ENCODE results near the gene PSMB4. TPM values are rescaled to one million over a fixed set of nuclear protein-coding genes. Genes with fewer than 3 reads are reported as not detected.

The PSMB4 gene
- total RNA-seq, 1 experiment from 2014 or later: 345 TPM

DNA sequence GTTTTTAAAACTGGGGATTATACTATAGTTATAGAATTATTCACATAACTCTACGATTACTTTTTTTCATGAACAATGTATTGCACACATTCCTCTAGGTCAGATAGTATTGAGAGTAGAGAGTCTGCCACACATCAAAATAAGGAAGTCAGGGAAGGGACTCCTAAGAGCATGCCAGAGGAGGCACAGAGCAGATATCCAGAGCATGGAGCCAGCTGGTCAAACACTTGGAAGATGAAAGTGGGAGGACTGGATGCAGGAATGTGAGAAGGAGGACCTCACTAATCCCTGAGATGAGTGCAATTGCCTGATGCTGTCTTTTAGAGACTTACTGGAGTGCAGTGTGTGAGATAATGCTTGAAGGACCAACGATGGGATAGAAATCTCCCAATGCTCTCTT is 42.7 kb upstream of the PSMB4 start:
- POLR2A ChIA-PET (ENCODE audit: unreplicated experiment): interaction anchor here (0.6 kb wide), 3 partner anchors 25 to 483 kb away, joined by 3 to 6 read pairs (median 5); partner anchors contain the start of gene C2CD4D
- Histone ChIP-seq H3K9me3 (ENCODE audit: insufficient read depth, low read depth) (no peaks in the 10 kb centered on the region), H3K4me3 (no peak overlapping the region), H3K4me2 (no peak overlapping the region), H4K20me1 (ENCODE audit: insufficient read depth) (no peaks in the 10 kb centered on the region), H3K9me2 (ENCODE audit: insufficient read depth) (no peaks in the 10 kb centered on the region), H3F3A (ENCODE audit: insufficient read depth, low read depth) (no peaks in the 10 kb centered on the region), H3K79me2 (ENCODE audit: low read depth) (no peaks in the 10 kb centered on the region), H2AFZ (no peak overlapping the region), H3K36me3 (ENCODE audit: low read depth) (no peaks in the 10 kb centered on the region), H3K27me3 (ENCODE audit: insufficient read depth, low read depth) (no peaks in the 10 kb centered on the region), H3K27ac (no peak overlapping the region), H3K4me1 (replicated peaks; ENCODE audit: insufficient read depth) (no peaks in the 10 kb centered on the region)
- no TSS peak for BruUV-seq (replicated peaks)
- intact Hi-C loops (cut with micrococcal nuclease; ENCODE audit: unreplicated experiment): no loop called here
- no peak for TF ChIP-seq EZH2 (IDR thresholded peaks at IDR 0.05; ENCODE audit: low read depth)
- TF ChIP-seq, protein P1, sequence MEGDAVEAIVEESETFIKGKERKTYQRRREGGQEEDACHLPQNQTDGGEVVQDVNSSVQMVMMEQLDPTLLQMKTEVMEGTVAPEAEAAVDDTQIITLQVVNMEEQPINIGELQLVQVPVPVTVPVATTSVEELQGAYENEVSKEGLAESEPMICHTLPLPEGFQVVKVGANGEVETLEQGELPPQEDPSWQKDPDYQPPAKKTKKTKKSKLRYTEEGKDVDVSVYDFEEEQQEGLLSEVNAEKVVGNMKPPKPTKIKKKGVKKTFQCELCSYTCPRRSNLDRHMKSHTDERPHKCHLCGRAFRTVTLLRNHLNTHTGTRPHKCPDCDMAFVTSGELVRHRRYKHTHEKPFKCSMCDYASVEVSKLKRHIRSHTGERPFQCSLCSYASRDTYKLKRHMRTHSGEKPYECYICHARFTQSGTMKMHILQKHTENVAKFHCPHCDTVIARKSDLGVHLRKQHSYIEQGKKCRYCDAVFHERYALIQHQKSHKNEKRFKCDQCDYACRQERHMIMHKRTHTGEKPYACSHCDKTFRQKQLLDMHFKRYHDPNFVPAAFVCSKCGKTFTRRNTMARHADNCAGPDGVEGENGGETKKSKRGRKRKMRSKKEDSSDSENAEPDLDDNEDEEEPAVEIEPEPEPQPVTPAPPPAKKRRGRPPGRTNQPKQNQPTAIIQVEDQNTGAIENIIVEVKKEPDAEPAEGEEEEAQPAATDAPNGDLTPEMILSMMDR (conservative IDR thresholded peaks at IDR 0.05): no peak
- DNase-seq: no peak
- CTCF ChIA-PET: interaction anchor here (1.0 kb wide), 1 partner anchor 25 kb away, joined by 3 read pairs; no protein-coding TSS in a partner anchor

GRCh38 chr1:151361883-151362282 is 37.5 kb upstream of the PSMB4 start:
- TF ChIP-seq, protein P1 (conservative IDR thresholded peaks at IDR 0.05): no peak
- TF ChIP-seq EZH2 (IDR thresholded peaks at IDR 0.05; ENCODE audit: low read depth): no peak
- no peaks in the 10 kb centered on the region for H3F3A ChIP-seq (ENCODE audit: insufficient read depth, low read depth)
- no peaks in the 10 kb centered on the region for H3K36me3 ChIP-seq (ENCODE audit: low read depth)
- intact Hi-C loops (cut with micrococcal nuclease; ENCODE audit: unreplicated experiment): no loop called here
- no peaks in the 10 kb centered on the region for H4K20me1 ChIP-seq (ENCODE audit: insufficient read depth)
- no peaks in the 10 kb centered on the region for H3K79me2 ChIP-seq (ENCODE audit: low read depth)
- no peaks in the 10 kb centered on the region for H3K4me1 ChIP-seq (replicated peaks; ENCODE audit: insufficient read depth)
- CTCF ChIA-PET: no interaction called here
- no peak overlapping the region for H2AFZ ChIP-seq
- no peaks in the 10 kb centered on the region for H3K27me3 ChIP-seq (ENCODE audit: insufficient read depth, low read depth)
- peaks cover 8% of the 10 kb centered on the region for H3K9me3 ChIP-seq (ENCODE audit: insufficient read depth, low read depth)
- H3K27ac ChIP-seq: no peak overlapping the region
- POLR2A ChIA-PET (ENCODE audit: unreplicated experiment): no interaction called here
- no peak overlapping the region for H3K4me3 ChIP-seq
- no peak overlapping the region for H3K4me2 ChIP-seq
- H3K9me2 ChIP-seq (ENCODE audit: insufficient read depth): no peaks in the 10 kb centered on the region
- no TSS peak for BruUV-seq (replicated peaks)
- no peak for DNase-seq

DNA sequence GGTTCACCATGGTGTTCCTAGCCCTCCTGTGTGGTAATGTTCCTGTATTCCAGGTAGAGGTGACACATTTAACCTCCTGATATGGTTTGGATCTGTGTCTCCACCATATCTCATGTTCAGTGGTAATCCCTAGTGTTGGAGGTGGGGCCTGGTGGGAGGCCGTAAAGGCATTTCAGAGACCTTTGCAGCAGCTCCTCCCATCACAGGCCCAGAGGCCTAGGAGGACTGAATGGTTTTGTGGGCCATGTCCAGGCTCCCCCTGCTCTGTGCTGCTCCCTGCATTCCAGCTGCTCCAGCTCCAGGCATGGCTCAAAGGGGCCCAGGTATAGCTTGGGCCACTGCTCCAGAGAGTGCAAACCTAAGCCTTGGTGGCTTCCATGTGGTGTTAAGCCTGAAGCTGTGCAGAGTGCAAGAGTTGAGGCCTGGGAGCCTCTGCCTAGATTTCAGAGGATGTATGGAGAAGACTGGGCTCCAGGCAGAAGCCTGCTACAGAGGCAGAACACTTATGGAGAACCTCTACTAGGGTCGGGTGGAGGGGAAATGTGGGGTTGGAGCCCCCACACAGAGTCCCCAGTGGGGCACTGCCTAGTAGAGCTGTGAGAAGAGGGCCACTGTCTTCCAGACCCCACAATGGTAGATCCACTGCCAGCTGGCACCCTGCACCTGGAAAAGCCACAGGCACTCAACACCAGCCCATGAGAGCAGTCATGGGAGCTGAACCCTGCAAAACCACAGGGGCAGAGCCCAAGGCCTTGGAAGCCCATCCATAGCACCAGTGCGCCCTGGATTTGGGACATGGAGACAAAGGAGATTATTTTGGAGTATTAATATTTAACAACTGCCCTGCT is 36.8 kb upstream of the PSMB4 start:
- no peak overlapping the region for H3K4me2 ChIP-seq
- H3K79me2 ChIP-seq (ENCODE audit: low read depth): no peaks in the 10 kb centered on the region
- POLR2A ChIA-PET (ENCODE audit: unreplicated experiment): no interaction called here
- H3K27me3 ChIP-seq (ENCODE audit: insufficient read depth, low read depth): no peaks in the 10 kb centered on the region
- no peaks in the 10 kb centered on the region for H4K20me1 ChIP-seq (ENCODE audit: insufficient read depth)
- no peaks in the 10 kb centered on the region for H3K9me2 ChIP-seq (ENCODE audit: insufficient read depth)
- intact Hi-C loops (cut with micrococcal nuclease; ENCODE audit: unreplicated experiment): no loop called here
- H3F3A ChIP-seq (ENCODE audit: insufficient read depth, low read depth): no peaks in the 10 kb centered on the region
- TF ChIP-seq, protein P1 (conservative IDR thresholded peaks at IDR 0.05): no peak
- no peak for TF ChIP-seq EZH2 (IDR thresholded peaks at IDR 0.05; ENCODE audit: low read depth)
- no peak for DNase-seq
- H2AFZ ChIP-seq: no peak overlapping the region
- no peaks in the 10 kb centered on the region for H3K4me1 ChIP-seq (replicated peaks; ENCODE audit: insufficient read depth)
- peaks cover 8% of the 10 kb centered on the region for H3K9me3 ChIP-seq (ENCODE audit: insufficient read depth, low read depth)
- no TSS peak for BruUV-seq (replicated peaks)
- no peak overlapping the region for H3K27ac ChIP-seq
- CTCF ChIA-PET: no interaction called here
- H3K4me3 ChIP-seq: no peak overlapping the region
- no peaks in the 10 kb centered on the region for H3K36me3 ChIP-seq (ENCODE audit: low read depth)
